Fibroblast of mammary gland (primary cell): ENCODE measurements around the gene PPP1R9B.
A peak's percentile ranks its signal among the peaks of the same experiment; 100 is the strongest.

ENCODE experiments used
- DNase-seq: peaks from one replicate; pipeline ENCODE4 v3.0.0-alpha.2; 2010; ENCODE audit warnings: low read depth
- H3K4me3 ChIP-seq: 2 replicates; pipeline ENCODE4 v1.5.1; 2011; ENCODE audit warnings: low read depth, mild to moderate bottlenecking, low read length, moderate library complexity; ENCODE audit not compliant: control insufficient read depth
- TF ChIP-seq, protein P1 (sequence below): conservative IDR thresholded peaks from 2 replicates; pipeline ENCODE4 v1.5.1; 2011; ENCODE audit warnings: low read depth, low read length, inconsistent platforms; ENCODE audit not compliant: control insufficient read depth, insufficient read depth

The PPP1R9B gene

GRCh38 chr17:50141026-50141744 lies 9.3 kb downstream of the PPP1R9B start:
- no peak for DNase-seq
- no peak overlapping the region for H3K4me3 ChIP-seq
- TF ChIP-seq, protein P1, sequence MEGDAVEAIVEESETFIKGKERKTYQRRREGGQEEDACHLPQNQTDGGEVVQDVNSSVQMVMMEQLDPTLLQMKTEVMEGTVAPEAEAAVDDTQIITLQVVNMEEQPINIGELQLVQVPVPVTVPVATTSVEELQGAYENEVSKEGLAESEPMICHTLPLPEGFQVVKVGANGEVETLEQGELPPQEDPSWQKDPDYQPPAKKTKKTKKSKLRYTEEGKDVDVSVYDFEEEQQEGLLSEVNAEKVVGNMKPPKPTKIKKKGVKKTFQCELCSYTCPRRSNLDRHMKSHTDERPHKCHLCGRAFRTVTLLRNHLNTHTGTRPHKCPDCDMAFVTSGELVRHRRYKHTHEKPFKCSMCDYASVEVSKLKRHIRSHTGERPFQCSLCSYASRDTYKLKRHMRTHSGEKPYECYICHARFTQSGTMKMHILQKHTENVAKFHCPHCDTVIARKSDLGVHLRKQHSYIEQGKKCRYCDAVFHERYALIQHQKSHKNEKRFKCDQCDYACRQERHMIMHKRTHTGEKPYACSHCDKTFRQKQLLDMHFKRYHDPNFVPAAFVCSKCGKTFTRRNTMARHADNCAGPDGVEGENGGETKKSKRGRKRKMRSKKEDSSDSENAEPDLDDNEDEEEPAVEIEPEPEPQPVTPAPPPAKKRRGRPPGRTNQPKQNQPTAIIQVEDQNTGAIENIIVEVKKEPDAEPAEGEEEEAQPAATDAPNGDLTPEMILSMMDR = no peak

DNA sequence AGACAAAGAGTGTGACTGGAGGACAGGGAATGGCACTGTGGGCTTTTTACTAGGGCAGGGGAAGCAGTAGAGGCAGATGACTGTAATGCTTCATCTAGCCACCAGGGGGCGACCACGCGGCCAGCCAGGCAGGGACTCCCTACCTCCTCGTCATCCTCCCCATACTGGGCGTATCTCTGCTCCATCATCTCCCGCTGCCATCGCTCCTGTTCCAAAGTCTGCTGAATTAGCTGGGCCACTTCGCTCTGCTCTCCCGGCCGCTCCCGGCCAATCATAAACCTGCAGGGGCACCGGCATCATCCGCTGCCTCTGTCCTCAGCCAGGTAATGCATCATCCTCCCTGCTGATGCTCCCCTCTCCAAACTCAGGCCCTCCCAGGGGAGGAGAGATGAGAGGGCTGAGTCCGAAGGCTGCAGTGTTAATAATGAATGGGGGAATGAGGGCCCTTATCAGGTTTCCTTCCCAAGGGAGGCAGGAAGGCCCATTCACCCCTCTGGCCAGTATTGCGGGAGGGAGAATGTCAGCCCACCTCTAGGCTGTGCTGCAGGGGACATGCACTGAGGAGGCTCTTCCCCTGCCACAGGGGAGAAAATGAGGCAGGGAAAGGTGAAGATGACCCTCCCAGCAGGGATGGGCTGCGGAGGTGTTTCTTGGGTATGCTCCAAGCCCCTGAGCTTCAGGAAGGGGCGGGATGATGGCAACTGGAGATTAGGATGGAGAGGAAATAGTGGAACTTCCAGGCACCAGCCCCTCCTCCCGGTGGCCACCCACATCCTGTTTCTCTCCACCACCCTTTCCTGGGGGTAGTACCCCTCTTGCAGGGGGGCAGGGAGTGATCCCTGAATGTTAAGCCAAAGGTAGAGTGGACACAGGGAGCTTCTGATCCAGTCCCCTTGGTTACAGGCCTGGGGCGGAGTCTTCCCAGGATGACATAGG lies 10.3 kb downstream of the PPP1R9B start:
- TF ChIP-seq, protein P1 = peak; percentile 88
- DNase-seq = peak; percentile 83
- no peak overlapping the region for H3K4me3 ChIP-seq

DNA sequence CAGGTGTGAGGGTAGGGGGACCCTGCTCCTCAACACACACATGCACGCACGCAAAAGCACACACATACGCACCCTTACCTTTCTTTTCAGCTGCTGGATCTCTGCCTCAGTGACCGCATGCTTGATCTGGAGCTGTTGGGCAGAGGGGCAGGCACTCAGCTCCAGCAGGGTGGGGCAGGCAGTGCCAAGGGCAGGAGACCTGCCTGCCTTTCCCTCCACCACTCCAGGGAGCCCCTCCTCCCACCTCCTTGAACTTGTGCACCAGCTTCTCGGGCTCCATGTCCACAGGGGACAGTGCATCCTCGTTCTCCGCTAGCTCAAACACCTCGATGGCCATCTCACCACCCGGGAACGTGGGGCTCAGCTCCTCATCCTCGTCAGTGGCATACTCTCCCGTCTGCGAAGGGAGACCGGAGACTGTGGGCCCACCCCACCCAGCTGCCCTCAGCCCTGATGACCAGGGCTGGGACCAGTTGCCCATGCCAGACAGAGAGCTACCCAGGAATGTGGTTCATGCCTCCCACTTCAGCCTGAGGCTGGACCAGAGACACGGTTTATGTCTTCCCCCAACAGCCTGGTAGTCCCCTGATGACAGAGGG lies 11.2 kb downstream of the PPP1R9B start:
- no peak overlapping the region for H3K4me3 ChIP-seq
- TF ChIP-seq, protein P1 = no peak
- DNase-seq = no peak

- DNase-seq = no peak
- H3K4me3 ChIP-seq = no peak overlapping the region
- TF ChIP-seq, protein P1 = no peak
Observed at GRCh38 chr17:50137042-50137441, 13.4 kb downstream of the PPP1R9B start.

DNA sequence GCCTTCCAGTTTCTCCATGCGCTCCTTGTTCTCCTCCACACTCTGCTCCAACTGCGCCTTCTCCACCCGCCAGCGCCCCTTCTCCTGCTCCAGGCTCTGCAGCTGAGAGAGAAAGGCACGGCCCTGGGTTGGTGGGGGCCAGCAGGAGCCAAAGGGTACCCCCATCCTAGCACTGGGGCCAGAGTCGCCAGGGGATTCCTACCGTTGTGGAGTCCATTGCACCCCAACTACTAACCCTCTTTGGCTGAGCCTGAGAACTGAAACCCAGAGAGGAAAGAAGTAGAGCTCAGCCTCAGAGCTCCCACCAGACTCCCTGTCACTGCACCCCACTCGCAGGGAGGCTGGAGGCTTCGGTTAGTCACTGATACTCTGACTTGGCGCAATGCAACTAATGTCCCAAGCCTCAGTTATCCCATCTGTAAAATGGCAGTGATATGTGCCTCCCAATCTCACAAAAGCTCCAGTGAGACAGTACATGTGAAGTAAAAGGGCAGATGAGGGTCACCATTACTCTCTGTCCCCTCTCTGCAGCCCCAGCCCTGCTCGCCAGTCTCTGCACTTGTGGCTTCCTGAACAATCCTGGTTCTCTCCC lies 14.3 kb downstream of the PPP1R9B start:
- TF ChIP-seq, protein P1 = no peak
- no peak overlapping the region for H3K4me3 ChIP-seq
- no peak for DNase-seq
